ENCODE data around the gene TFF2.

DNA sequence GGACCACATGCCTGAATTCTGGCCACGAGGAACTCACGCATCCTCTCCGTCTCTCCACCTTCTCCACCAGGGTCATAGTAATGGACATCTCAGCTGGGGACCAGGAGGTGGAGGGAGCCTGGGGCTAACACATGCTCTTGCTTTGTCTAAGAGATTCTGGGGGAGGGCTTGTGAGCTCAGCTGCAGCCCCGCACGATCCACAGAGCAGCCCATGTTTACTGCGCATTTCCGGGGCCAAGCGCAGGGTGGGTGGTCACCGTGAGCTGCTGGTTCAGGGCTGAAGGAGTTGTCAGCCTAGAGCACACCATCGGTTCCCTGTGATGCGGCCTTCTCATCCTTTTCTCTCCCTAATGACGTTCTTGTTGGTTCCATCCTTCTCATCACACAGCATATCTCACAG lies 7.5 kb upstream of the TFF2 start:
- TF ChIP-seq EP300 (IDR thresholded peaks at IDR 0.05; ENCODE audit: borderline replicate concordance), result no peak
- TF ChIP-seq TAF1 (IDR thresholded peaks at IDR 0.05; ENCODE audit: low read depth), result no peak
- TF ChIP-seq, protein P1, sequence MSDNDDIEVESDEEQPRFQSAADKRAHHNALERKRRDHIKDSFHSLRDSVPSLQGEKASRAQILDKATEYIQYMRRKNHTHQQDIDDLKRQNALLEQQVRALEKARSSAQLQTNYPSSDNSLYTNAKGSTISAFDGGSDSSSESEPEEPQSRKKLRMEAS (IDR thresholded peaks at IDR 0.05), result no peak
- TF ChIP-seq, protein P2, sequence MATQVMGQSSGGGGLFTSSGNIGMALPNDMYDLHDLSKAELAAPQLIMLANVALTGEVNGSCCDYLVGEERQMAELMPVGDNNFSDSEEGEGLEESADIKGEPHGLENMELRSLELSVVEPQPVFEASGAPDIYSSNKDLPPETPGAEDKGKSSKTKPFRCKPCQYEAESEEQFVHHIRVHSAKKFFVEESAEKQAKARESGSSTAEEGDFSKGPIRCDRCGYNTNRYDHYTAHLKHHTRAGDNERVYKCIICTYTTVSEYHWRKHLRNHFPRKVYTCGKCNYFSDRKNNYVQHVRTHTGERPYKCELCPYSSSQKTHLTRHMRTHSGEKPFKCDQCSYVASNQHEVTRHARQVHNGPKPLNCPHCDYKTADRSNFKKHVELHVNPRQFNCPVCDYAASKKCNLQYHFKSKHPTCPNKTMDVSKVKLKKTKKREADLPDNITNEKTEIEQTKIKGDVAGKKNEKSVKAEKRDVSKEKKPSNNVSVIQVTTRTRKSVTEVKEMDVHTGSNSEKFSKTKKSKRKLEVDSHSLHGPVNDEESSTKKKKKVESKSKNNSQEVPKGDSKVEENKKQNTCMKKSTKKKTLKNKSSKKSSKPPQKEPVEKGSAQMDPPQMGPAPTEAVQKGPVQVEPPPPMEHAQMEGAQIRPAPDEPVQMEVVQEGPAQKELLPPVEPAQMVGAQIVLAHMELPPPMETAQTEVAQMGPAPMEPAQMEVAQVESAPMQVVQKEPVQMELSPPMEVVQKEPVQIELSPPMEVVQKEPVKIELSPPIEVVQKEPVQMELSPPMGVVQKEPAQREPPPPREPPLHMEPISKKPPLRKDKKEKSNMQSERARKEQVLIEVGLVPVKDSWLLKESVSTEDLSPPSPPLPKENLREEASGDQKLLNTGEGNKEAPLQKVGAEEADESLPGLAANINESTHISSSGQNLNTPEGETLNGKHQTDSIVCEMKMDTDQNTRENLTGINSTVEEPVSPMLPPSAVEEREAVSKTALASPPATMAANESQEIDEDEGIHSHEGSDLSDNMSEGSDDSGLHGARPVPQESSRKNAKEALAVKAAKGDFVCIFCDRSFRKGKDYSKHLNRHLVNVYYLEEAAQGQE (IDR thresholded peaks at IDR 0.05; ENCODE audit: low read depth), result no peak
- TF ChIP-seq NFIC (IDR thresholded peaks at IDR 0.05), result no peak

All from Ishikawa (cell line).